HS-27A (cell line): ENCODE data around the gene TXNRD2.

Experiments
- DNase-seq: peaks from one replicate; pipeline ENCODE4 v3.0.0-alpha.2; 2012; ENCODE audit warnings: low read depth, missing footprints

Gene TXNRD2

GRCh38 chr22:19862619-19863246 lies 78.9 kb downstream of the TXNRD2 start:
- DNase-seq, result no peak

- no peak for DNase-seq
Measured at GRCh38 chr22:19859861-19860510, 81.6 kb downstream of the TXNRD2 start.

GRCh38 chr22:19857382-19857781 lies 84.2 kb downstream of the TXNRD2 start:
- no peak for DNase-seq

- DNase-seq, result no peak
Measured at GRCh38 chr22:19855504-19856409, 85.9 kb downstream of the TXNRD2 start.

- DNase-seq, result peak; percentile 83
Measured at GRCh38 chr22:19854778-19855503, 86.7 kb downstream of the TXNRD2 start, which contains the start of the genes GNB1L and RTL10. Gene GNB1L (minus strand): TSS chr22:19854874. CDS start chr22:19821355, 33,519 bp downstream. Gene RTL10 (minus strand): TSS chr22:19854874. CDS start chr22:19852261, 2,613 bp downstream.

- DNase-seq, result no peak
Measured at GRCh38 chr22:19853879-19854777, 87.5 kb downstream of the TXNRD2 start.

- no peak for DNase-seq
Measured at GRCh38 chr22:19853058-19853878, 88.3 kb downstream of the TXNRD2 start.

- DNase-seq, result no peak
Measured at GRCh38 chr22:19852177-19852781, 89.3 kb downstream of the TXNRD2 start.

GRCh38 chr22:19851291-19852176 lies 90.1 kb downstream of the TXNRD2 start:
- DNase-seq, result no peak

- DNase-seq, result no peak
Measured at GRCh38 chr22:19850763-19851109, 90.9 kb downstream of the TXNRD2 start.

GRCh38 chr22:19849835-19850762 lies 91.5 kb downstream of the TXNRD2 start:
- DNase-seq, result no peak

- no peak for DNase-seq
Measured at GRCh38 chr22:19848298-19849224, 93.1 kb downstream of the TXNRD2 start.

GRCh38 chr22:19847345-19847632 lies 94.3 kb downstream of the TXNRD2 start:
- DNase-seq, result no peak

- DNase-seq, result no peak
Measured at GRCh38 chr22:19846620-19847344, 94.8 kb downstream of the TXNRD2 start.

- DNase-seq, result no peak
Measured at GRCh38 chr22:19845054-19845722, 96.4 kb downstream of the TXNRD2 start.
